GM12878 (cell line): ENCODE results near the gene METTL8. TPM values are rescaled to one million over a fixed set of nuclear protein-coding genes. Genes with fewer than 3 reads are reported as not detected.

Source experiments
- ATAC-seq: fragments of 200-7000 bp; cut with Tn5 transposase; 3 replicates; pipeline ENCODE4 v1.9.1; 2020; ENCODE audit warnings: mild to moderate bottlenecking, moderate library complexity
- BruUV-seq: library from RNA; stranded (reverse); fragments of 400-500 nt; replicated peaks from 2 replicates; lab custom pipeline; 2021; lab: Mats Ljungman, UMichigan
- CTCF ChIA-PET: fragments of 300-600 bp; sonication (Branson Sonifier 250); formaldehyde crosslinking; extraction: SDS; loops from one replicate; lab custom pipeline; 2021; ENCODE audit warnings: inconsistent platforms; lab: Yijun Ruan, JAX
- POLR2A ChIA-PET: fragments of 350-600 bp; formaldehyde crosslinking; extraction: SDS; loops from one replicate; lab custom pipeline; 2021; ENCODE audit warnings: inconsistent platforms; lab: Charles Lee
- RAD21 ChIA-PET: fragments of 300-600 bp; sonication (Branson Sonifier 250); formaldehyde crosslinking; loops from one replicate; lab custom pipeline; 2023; ENCODE audit warnings: antibody characterized with exemption; ENCODE audit not compliant: unreplicated experiment; lab: Charles Lee
- SMC1A ChIA-PET: fragments of 300-600 bp; sonication (Branson Sonifier 250); formaldehyde crosslinking; loops from one replicate; lab custom pipeline; 2023; ENCODE audit not compliant: unreplicated experiment, uncharacterized antibody; lab: Charles Lee
- DNase-seq: peaks from one replicate; pipeline ENCODE4 v3.0.0-alpha.2; 2011; ENCODE audit warnings: low read depth, low spot score
- FAIRE-seq: peaks from 3 replicates; lab custom pipeline; 2011; peaks lifted over from hg19 to GRCh38; lab: Jason Lieb, UNC
- H2AFZ ChIP-seq: 2 replicates; pipeline ENCODE4 v1.6.0; 2011; ENCODE audit warnings: low read depth, low read length, control low read depth; ENCODE audit not compliant: control insufficient read depth
- H3K27ac ChIP-seq: 2 replicates; pipeline ENCODE4 v1.5.1; 2011; ENCODE audit warnings: control low read depth; ENCODE audit not compliant: control insufficient read depth, insufficient read depth
- H3K27me3 ChIP-seq, 2 experiments: replicated peaks in 1 of 2; 2 replicates each; pipeline versions ENCODE4 v1.6.0 to v1.6.1; 2011; ENCODE audit warnings: low read length in 1 of 2; ENCODE audit not compliant: control insufficient read depth in 2 of 2, insufficient read depth in 2 of 2
- H3K36me3 ChIP-seq, 2 experiments: 2 replicates each; pipeline ENCODE4 v1.5.1; 2011; ENCODE audit warnings: low read length in 1 of 2; ENCODE audit not compliant: control insufficient read depth in 2 of 2, insufficient read depth in 2 of 2
- H3K4me1 ChIP-seq: 2 replicates; pipeline ENCODE4 v1.6.1; 2011; ENCODE audit warnings: mild to moderate bottlenecking, low read length, moderate library complexity, mixed read lengths; ENCODE audit not compliant: control insufficient read depth, insufficient read depth
- H3K4me2 ChIP-seq: 2 replicates; pipeline ENCODE4 v1.6.0; 2011; ENCODE audit warnings: control low read depth; ENCODE audit not compliant: control insufficient read depth, insufficient read depth
- H3K4me3 ChIP-seq: fragments of 200-600 bp; sonication (generic); 2 replicates; pipeline ENCODE4 v1.5.1; 2016
- H3K79me2 ChIP-seq: 2 replicates; pipeline ENCODE4 v1.6.0; 2011; ENCODE audit warnings: low read length; ENCODE audit not compliant: control insufficient read depth, insufficient read depth
- H3K9ac ChIP-seq: 2 replicates; pipeline ENCODE4 v1.8.0; 2011; ENCODE audit warnings: low read length, control low read depth, mixed read lengths; ENCODE audit not compliant: control insufficient read depth, insufficient read depth
- H3K9me3 ChIP-seq: replicated peaks from 3 replicates; pipeline ENCODE4 v1.5.1; 2011; ENCODE audit warnings: mild to moderate bottlenecking, low read length; ENCODE audit not compliant: control insufficient read depth, insufficient read depth
- H4K20me1 ChIP-seq: 2 replicates; pipeline ENCODE4 v1.6.0; 2011; ENCODE audit not compliant: control insufficient read depth, insufficient read depth
- BMI1 ChIP-seq: fragments of 450-650 bp; IDR thresholded peaks from 2 replicates; pipeline ENCODE4 v1.6.1; 2016; ENCODE audit warnings: mild to moderate bottlenecking, moderate library complexity, borderline replicate concordance
- CBFB ChIP-seq: IDR thresholded peaks from 2 replicates; pipeline ENCODE4 v1.6.1; 2016; ENCODE audit warnings: antibody characterized with exemption, low read depth
- CREB1 ChIP-seq: IDR thresholded peaks from 2 replicates; pipeline ENCODE4 v1.6.1; 2012; ENCODE audit warnings: low read depth, mild to moderate bottlenecking, inconsistent platforms
- ELK1 ChIP-seq: IDR thresholded peaks from 2 replicates; pipeline ENCODE4 v1.6.1; 2012; ENCODE audit warnings: low read depth, low read length, improper control_type of control experiment
- IRF5 ChIP-seq: fragments of 450-650 bp; IDR thresholded peaks from 2 replicates; pipeline ENCODE4 v1.6.1; 2017; ENCODE audit warnings: borderline replicate concordance
- KLF5 ChIP-seq: fragments of 450-650 bp; IDR thresholded peaks from 2 replicates; pipeline ENCODE4 v1.6.1; 2014; ENCODE audit warnings: mild to moderate bottlenecking; ENCODE audit not compliant: partially characterized antibody
- MTA3 ChIP-seq: IDR thresholded peaks from 2 replicates; pipeline ENCODE4 v1.6.1; 2012; ENCODE audit warnings: low read length, inconsistent platforms, borderline replicate concordance
- SP1 ChIP-seq: IDR thresholded peaks from one replicate; pipeline ENCODE4 v1.6.1; 2011; ENCODE audit warnings: low read depth, low read length
- TCF12 ChIP-seq: IDR thresholded peaks from 2 replicates; pipeline ENCODE4 v1.6.1; 2011; ENCODE audit warnings: low read depth, mild to moderate bottlenecking, low read length
- USF1 ChIP-seq: IDR thresholded peaks from 2 replicates; pipeline ENCODE4 v1.6.1; 2011; ENCODE audit warnings: borderline replicate concordance, low read depth, mild to moderate bottlenecking, moderate library complexity, mixed read lengths, low read length; ENCODE audit not compliant: insufficient read depth; ENCODE audit errors: extremely low read length
- ZNF384 ChIP-seq: IDR thresholded peaks from 2 replicates; pipeline ENCODE4 v1.6.1; 2012; ENCODE audit warnings: low read depth, mild to moderate bottlenecking, low read length, improper control_type of control experiment, borderline replicate concordance
- WGBS: methylation state at CpG from one replicate; pipeline ENCODE4 v1.1.6; 2016; ENCODE audit warnings: low lambda C conversion rate; ENCODE audit not compliant: insufficient replicate concordance, insufficient coverage; ENCODE audit errors: missing lambda C conversion rate; 5-methylcytosine and 5-hydroxymethylcytosine counted together
- in situ Hi-C: fragments of 300-500 bp; cut with MboI; formaldehyde crosslinking; loops from 9 replicates; pipeline ENCODE4 v1.14.3; 2018; ENCODE audit warnings: mixed read lengths
- intact Hi-C: fragments of 100-400 bp; cut with micrococcal nuclease; formaldehyde crosslinking; loops from one replicate; pipeline ENCODE4 v1.14.2; 2022; ENCODE audit not compliant: unreplicated experiment
- polyA plus RNA-seq, 11 experiments: library from polyadenylated mRNA; depleted of rRNA in 4 of 11; unstranded in 6 of 11; stranded (reverse) in 5 of 11; fragments of >200 nt; fragmentation: Nextera tagmentation in 4 of 11; fragmentation: Illumina TruSeq in 1 of 11; extraction: Ambion mirVana in 4 of 11; extraction: Trizol in 1 of 11; gene quantifications; 1 replicate in 1 of 11; 2 replicates in 10 of 11; pipeline versions ENCODE4 v1.2.1 to v1.2.3, GENCODE V29; 2011 to 2016; ENCODE audit warnings: inconsistent platforms in 2 of 11, missing spikeins in 2 of 11, low read depth in 1 of 11
- total RNA-seq, 4 experiments: library from RNA; depleted of rRNA in 3 of 4; stranded (reverse); fragments of >200 nt in 3 of 4; fragmentation: Illumina TruSeq in 1 of 4; extraction: Trizol in 1 of 4; gene quantifications; 2 replicates each; pipeline versions ENCODE4 v1.2.1 to v1.2.3, GENCODE V29; 2013 to 2021

METTL8 gene
- total and polyA plus RNA-seq, 10 of the 15 experiments (the other 5 are each of a cell fraction or from before 2014, with no cell fraction given), result 30.8 to 96.3 (median 51.5) TPM

GRCh38 chr2:171393487-171393886 lies 40.3 kb downstream of the METTL8 start:
- DNase-seq (no peak), ATAC-seq (no peak), FAIRE-seq (no peak)
- 96% methylated on average over 1 of the region's 1 CpG for WGBS
- Histone ChIP-seq H4K20me1 (no peaks in the 10 kb centered on the region), H3K9me3 (no peaks in the 10 kb centered on the region; the same call in 2 of the 3 replicates), H3K27ac (no peak overlapping the region), H3K4me3 (no peak overlapping the region), H3K36me3 (peaks cover 0 to 4% of the 10 kb centered on the region in 2 experiments; a peak in 1 of 4 replicates), H3K27me3 (no peaks in the 10 kb centered on the region), H3K4me1 (peaks cover 39% of the 10 kb centered on the region), H3K4me2 (no peak overlapping the region), H3K9ac (no peak overlapping the region), H3K79me2 (peaks cover 36% of the 10 kb centered on the region), H2AFZ (no peak overlapping the region)
- CTCF ChIA-PET, result interaction anchor here (0.6 to 2.1 kb wide), 6 partner anchors 13 to 48 kb away, joined by 3 to 11 read pairs (median 3); partner anchors contain the start of genes DCAF17 and METTL8
- RAD21 ChIA-PET, result interaction anchor here (0.7 to 3.6 kb wide), 12 partner anchors 12 to 127 kb away, joined by 3 to 17 read pairs (median 6); partner anchors contain the start of gene METTL8
- intact Hi-C loops, result no loop called here
- BruUV-seq, result no TSS peak
- no peak for TF ChIP-seq ELK1
- in situ Hi-C loops, result no loop called here
- SMC1A ChIA-PET, result interaction anchor here (0.7 to 5.4 kb wide), 12 partner anchors 9 to 78 kb away, joined by 3 to 69 read pairs (median 4); no protein-coding TSS in a partner anchor
- POLR2A ChIA-PET, result interaction anchor here (0.5 to 1.7 kb wide), 13 partner anchors 8 to 274 kb away, joined by 3 to 9 read pairs (median 3); no protein-coding TSS in a partner anchor

- Histone ChIP-seq H3K4me2 (peak overlapping the region; percentile 50; the same call in 1 of the 2 replicates), H3K27me3 (no peaks in the 10 kb centered on the region), H3K9me3 (no peaks in the 10 kb centered on the region), H3K36me3 (peaks cover 0 to 4% of the 10 kb centered on the region in 2 experiments; a peak in 1 of 4 replicates), H3K79me2 (peaks cover 38% of the 10 kb centered on the region), H4K20me1 (no peaks in the 10 kb centered on the region)
- ATAC-seq, result no peak; the same call in 2 of the 3 replicates
- BruUV-seq, result no TSS peak
- POLR2A ChIA-PET, result no interaction called here
- no peak for TF ChIP-seq CBFB
- no peak for TF ChIP-seq CREB1
- no peak for TF ChIP-seq MTA3
- no peak for TF ChIP-seq USF1
- no peak for TF ChIP-seq SP1
- TF ChIP-seq ZNF384, result no peak
- no peak for TF ChIP-seq IRF5
- no peak for TF ChIP-seq TCF12
- no peak for TF ChIP-seq KLF5
- no peak for TF ChIP-seq BMI1
- TF ChIP-seq, all 136 proteins: peak for 0
- FAIRE-seq, result no peak
- SMC1A ChIA-PET, result interaction anchor here (0.7 to 4.5 kb wide), 7 partner anchors 12 to 71 kb away, joined by 3 to 18 read pairs (median 3); no protein-coding TSS in a partner anchor
- RAD21 ChIA-PET, result interaction anchor here (1.0 kb wide), 4 partner anchors 15 to 72 kb away, joined by 3 to 4 read pairs (median 4); no protein-coding TSS in a partner anchor
- Histone ChIP-seq H3K4me3 (no peak overlapping the region), H3K4me1 (peaks cover 48% of the 10 kb centered on the region), H3K9ac (peak overlapping the region; percentile 8; the same call in 1 of the 2 replicates), H2AFZ (no peak overlapping the region), H3K27ac (peak overlapping the region; percentile 64)
- intact Hi-C loops (loop anchor here (2.0 kb wide), 1 partner anchor 15 kb away; no protein-coding TSS in a partner anchor), in situ Hi-C loops (no loop called here)
- 73% methylated on average over 2 of the region's 2 CpGs for WGBS
- CTCF ChIA-PET, result no interaction called here
- no peak for DNase-seq
Measured at GRCh38 chr2:171391532-171391931, 42.3 kb downstream of the METTL8 start.
